ENCODE measurements around the gene HJURP.
"Not testable (repeated sequence)": the region's sequence is repeated elsewhere in the genome, so short reads cannot be mapped to it uniquely, and the experiment has no call there.

Gene HJURP, protein sequence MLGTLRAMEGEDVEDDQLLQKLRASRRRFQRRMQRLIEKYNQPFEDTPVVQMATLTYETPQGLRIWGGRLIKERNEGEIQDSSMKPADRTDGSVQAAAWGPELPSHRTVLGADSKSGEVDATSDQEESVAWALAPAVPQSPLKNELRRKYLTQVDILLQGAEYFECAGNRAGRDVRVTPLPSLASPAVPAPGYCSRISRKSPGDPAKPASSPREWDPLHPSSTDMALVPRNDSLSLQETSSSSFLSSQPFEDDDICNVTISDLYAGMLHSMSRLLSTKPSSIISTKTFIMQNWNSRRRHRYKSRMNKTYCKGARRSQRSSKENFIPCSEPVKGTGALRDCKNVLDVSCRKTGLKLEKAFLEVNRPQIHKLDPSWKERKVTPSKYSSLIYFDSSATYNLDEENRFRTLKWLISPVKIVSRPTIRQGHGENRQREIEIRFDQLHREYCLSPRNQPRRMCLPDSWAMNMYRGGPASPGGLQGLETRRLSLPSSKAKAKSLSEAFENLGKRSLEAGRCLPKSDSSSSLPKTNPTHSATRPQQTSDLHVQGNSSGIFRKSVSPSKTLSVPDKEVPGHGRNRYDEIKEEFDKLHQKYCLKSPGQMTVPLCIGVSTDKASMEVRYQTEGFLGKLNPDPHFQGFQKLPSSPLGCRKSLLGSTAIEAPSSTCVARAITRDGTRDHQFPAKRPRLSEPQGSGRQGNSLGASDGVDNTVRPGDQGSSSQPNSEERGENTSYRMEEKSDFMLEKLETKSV

DNA sequence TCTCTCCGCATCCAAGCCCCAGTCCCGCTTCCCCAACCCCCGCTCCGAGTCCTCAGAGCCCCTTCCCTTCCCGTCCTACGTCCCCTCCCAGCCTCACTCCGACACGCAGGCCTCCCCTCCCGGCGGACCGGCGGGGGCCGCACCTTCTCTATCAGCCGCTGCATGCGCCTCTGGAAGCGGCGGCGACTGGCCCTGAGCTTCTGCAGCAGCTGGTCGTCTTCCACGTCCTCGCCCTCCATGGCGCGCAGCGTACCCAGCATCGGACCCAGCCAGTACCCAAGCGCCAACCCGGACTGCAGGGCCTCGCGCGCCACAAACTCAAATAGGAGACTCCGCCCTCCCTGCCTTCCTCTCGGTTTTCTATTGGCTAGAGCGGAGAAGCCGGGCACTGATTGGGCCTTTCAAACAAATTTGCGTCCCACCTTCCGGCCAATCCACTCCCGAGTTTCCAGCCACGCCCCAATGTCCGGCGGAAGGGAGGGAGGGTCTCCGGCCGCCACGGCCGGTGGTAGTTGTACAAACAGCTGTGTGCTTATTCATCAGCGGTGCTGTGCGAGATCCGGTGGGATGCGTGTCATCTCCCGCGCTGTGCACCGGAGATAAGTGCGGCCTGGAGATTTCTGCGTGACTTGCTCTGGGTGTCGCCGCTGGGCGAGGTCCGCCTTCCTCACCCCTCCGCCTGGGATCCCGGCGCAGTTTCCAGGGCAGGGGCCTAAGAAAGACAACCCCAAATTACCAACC lies at the start of gene HJURP:
HJURP (minus strand) TSS at position 295 of the 741 bp plus-strand sequence; CDS start at position 260, 35 bp downstream.
- DNase-seq (ENCODE audit: low spot score), result peak; percentile 95

DNA sequence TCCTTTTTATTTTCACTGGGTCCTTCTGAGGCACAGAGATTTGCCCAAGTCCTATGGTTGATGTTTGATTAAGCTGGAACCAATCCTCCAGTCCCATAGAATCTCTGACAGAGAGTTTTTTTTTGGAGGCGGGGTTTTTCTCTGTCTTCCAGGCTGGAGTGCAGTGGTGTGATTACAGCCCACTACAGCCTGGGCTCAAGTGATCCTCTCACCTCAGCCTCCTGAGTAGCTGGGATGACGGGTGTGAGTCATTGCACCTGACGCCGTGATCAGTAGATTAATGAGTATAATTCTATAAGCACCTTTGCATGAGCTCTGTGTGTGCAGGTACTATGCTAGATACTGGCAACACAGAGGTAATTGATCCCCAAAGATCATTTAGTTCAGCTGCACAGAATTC lies 47.5 kb upstream of the HJURP start:
- no peak for DNase-seq (ENCODE audit: low spot score)

DNA sequence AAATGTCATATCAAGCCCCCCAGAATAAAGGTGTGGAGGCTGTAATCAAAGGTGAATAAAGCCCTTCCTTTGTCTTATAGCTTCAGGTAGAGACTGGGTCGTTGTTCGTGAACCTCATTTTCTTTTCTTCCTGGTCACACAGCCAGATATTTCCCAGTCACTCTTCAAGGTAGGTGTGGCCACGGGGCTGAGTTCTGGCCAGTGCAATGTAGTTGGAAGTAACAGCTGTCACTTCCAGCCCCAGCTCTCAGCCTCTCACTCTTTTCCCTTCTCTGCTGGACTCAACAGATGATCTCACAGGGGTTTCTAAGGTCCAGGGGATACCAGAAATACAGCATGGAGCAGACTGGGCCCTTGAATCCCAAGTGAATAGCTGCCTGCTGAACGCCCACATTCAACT lies 47.0 kb upstream of the HJURP start:
- no peak for DNase-seq (ENCODE audit: low spot score)

DNA sequence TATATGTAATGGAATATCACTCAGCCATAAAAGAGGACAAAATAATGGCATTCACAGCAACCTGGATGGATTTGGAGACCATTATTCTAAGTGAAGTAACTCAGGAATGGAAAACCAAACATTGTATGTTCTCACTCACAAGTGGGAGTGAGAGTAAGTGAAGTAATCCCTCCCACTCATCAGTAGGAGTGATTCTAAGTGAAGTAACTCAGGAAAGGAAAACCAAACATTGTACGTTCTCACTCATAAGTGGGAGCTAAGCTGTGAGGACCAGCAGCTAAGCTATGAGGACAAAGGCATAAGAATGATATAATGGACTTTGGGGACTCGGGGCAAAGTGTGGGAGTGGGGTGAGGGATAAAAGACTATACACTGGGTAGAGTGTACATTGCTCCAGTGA lies 41.9 kb upstream of the HJURP start:
- not testable (repeated sequence) for DNase-seq (ENCODE audit: low spot score)

DNA sequence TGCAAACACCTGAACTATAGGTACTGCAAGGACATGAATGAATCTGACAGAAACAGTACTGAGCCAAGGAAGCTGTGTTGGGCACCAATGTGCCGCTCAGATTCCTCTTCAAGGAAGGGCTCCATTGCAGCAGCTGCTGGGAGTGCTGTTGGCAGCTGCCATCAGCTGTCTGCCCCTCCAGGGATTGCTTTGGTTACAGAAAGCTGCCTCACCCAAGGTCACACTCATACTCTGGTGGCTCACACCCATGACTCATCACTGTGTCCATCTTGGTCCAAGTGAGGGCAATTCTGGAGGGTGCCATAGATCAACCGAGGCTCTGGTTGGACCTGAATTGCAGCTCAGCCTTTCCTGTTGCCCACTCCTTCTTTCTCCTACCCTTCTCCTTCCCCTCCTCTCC lies 38.5 kb upstream of the HJURP start:
- DNase-seq (ENCODE audit: low spot score), result no peak

DNA sequence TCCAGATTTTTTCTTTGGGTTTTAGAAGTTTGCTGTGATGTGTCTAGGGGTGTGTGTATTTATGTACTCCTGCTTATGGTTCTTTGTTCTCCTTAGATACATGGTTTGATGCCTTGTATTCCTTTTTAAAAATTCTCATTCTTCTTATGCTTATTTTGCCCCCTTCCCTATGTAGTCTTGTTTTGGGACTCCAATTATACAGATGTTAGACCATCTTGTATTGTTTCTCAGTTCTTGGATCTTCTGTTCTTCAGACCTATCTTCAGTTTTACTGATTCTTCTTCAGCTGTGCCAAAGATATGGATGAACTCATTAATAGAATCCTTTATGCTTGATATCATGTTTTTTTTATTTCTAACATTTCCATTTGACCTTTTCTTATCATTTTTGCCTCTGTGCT lies 28.0 kb upstream of the HJURP start:
- no peak for DNase-seq (ENCODE audit: low spot score)

DNA sequence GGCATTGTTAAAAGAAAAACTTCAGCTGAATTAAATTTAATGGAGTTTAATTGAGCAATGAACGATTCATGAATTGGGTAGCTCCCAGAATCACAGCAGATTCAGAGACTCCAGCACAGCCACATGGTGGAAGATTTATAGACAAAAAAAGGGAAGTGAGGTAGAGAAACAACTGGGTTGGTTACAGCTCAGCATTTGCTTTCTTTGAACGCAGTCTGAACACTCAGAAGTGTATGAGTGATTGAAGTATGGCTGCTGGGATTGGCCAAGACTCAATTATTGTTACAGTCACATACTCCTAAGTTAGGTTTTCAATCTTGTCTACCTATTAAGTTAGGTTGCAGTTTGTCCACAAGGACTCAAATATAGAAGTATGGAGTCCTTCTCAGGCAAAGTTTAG lies 17.8 kb upstream of the HJURP start:
- DNase-seq (ENCODE audit: low spot score), result not testable (repeated sequence)

DNA sequence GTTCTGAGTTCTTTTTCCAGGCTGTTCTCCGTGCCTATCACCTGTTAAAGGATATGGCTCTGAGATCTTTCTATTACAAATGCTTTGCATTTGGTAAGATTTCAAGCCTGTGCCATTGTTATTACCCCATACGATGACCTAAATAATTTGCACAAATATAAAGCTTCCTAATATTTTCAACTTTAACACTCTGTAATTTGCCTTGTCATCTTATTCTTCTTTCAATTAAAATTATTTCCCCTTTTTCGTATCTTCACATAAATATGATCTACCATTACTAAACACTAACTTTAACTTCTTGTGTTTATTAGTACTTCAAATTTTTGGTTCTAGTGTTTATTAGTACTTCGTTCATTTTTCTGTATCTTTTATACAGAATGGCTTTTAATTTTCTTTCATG lies 17.1 kb upstream of the HJURP start:
- no peak for DNase-seq (ENCODE audit: low spot score)

DNA sequence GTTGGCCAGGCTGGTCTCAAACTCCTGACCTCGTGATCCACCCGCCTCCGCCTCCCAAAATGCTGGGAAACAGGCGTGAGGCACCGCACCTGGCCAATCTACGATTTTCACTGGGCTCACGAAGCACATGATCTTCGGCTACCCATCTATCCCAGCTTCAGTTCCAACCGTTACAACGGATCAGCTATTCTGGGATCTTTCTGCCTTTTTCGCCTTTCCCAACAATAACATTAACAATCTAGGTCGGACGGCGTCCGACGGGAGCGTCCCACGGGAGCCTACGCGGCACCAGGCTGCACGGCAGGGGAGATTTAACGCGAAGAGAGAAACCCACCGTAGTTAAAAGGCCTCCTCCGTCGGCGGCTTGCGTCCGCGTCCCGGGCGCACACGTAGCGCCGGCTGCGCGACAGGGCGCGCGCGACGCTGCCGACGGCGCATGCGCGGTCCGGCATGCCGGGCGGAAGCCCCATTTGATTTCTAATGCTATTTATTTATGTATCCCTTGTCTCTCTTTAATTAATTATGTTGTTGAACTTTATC lies 13.7 kb upstream of the HJURP start, which contains the start of gene MSL3B:
MSL3B (minus strand) TSS at position 394 of the 540 bp plus-strand sequence.
- no peak for DNase-seq (ENCODE audit: low spot score)

DNA sequence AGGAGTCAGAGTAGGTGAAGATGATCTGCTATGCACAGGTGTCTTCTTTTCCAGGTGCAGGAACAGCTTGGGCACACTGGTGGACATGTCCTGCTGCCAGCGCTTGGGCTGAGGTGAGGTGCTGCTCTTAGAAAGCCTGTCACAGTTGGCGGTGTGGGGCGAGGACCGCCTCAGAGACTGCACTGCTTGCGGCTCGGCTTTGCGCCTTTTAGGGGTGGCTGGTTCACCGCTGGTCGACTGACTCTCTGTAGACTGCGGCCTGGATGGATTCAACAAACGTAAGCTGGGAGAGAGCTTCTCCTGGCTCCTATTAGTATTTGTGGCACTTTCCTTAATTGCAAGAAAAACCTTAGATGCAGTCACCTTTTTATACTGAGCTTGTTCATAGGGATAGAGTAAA lies 12.1 kb upstream of the HJURP start:
- no peak for DNase-seq (ENCODE audit: low spot score)

DNA sequence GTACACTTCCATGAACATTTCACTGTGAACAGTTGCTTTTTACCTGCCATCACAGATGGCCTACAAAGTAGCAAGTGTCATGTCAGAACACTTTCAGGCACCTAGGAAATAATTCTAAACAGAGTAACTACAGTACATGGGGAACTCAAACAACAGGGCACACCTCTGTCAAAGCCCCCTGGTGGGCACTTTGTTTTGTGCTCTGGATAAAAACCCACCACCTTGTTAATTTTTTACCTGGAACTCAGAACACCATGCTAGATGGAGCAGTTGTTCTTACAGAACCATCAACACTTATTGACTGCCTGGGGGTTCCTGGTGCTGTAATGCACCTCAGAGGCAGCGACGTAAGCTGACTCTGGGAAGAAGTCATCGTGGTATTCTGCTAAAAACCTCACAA lies 11.5 kb upstream of the HJURP start:
- DNase-seq (ENCODE audit: low spot score), result no peak

DNA sequence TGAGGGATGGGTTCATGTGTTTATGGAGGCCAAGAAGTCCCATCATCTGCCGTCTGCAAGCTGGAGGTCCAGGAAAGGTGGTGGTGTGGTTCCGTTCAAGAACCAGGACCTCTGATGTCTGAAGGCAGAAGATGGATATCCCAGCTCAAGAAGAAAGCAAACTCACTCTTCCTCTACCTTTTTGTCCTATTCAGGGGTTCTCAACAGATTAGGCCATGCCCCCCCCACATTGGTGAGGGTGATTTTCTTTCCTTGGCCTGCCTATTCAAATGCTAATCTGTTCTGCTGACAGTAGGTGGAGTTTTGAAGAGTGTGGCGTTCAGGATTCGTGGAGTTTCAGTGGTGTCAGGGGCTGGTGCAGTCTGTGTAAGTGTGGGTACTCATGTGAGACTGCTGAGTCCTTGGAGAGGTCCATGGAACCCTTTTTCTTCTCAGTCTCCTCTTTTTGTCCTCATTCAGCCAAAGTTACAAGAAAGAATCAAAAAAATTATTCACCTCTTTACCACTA lies 8.0 kb upstream of the HJURP start:
- no peak for DNase-seq (ENCODE audit: low spot score)

DNA sequence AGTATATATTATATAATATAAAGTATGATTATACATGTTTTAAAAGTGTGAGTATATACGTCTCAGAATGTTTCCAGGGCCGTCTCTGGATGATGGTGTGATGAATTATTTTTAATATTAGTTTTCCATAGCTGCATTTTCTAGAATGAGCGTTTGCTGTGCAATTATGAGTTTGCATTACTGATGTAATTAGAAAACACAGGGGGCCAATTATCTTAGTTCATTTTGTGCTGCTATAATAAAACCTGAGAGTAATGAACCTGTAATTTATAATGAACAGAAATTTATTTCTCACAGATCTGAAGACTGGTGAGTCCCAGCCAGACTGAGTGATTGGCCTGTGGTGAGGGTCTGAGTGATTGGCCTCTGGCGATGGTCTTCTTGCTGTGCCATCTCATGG lies 4.0 kb upstream of the HJURP start:
- no peak for DNase-seq (ENCODE audit: low spot score)

DNA sequence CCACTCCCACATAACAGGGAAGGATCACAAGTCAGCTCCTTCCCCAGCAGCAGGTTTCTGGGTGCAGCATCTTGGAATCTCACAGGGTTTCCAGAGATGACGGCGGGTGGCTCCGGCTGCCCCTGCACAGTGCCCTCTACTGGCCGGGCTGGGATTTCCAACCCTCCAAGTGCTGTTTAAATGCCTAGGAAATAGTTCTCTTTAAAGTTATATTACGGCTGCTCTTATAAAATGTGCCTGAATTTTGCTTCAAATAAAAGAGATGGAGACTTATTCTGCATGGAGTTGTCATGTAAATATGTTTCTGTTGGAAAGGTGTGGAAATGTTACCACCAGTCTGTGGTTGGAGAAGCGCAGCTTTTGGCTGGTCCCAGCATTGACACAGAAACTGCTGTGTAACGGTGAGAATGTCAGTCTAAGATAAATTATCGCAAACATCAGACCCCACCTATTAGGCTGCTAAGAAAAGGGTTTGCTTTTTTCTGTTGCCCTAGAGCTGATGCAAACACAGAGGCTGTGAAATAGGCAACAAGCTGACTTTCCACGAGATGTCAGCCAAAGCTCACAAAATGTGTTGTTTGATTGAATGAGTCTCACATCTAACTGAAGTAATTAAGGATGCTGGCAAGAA lies 3.3 kb upstream of the HJURP start:
- DNase-seq (ENCODE audit: low spot score), result no peak

DNA sequence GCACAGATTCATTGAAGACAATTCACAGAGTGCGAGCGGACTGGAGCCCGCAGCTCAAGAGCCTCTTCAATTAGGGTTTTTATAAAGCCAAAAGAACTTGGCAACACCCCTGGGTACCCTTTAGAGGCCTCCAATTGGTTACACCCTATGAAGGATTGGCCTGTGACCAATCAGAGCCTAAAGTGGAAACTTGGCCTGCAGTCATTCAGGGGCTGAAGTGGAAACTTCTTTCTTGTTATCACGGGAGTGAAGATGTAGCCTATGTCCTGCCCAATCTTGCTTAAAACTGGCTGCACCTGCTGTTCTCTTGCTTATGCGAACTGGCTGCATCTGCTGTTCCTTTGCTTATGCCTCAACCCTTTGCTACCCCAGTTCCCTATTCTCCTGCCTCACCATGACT lies 1.8 kb upstream of the HJURP start:
- DNase-seq (ENCODE audit: low spot score), result no peak

DNA sequence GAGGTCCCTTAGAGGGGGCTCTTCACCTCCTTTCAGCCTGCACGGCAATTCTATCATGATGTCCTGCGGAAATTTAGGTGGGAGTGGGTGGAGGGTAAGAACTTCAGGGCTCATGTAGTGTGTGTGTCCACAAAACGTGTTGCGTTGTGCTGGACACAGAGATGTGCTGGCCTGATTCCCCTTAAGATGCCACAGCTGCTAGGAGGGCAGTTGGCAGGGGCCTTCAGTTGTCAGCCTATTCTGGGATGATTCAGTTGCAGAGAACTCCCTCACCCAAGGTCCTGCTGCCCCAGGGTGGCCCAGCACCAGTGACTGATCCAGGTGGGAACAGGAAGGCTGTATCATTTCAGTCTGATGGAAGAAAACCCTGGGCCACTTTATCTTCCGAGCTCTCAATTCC lies 1.0 kb upstream of the HJURP start:
- no peak for DNase-seq (ENCODE audit: low spot score)

DNA sequence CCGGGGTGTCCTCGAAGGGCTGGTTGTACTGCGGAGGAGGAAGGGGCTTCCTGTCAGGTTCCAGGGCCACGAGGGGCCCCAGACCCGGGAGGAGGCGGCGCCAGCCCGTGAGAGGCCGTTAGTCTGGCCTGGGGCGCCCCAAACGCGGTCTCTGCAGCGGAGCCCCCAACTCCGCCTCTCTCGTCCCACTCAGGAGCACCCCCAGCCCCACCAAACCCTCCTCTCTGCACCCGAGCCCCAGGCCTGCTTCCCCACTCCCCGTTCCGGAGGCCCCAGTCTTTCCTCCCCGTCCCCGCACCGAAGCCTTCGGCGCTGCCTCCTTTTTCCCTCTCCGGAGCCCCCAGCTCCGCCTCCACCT lies 473 bp downstream of the HJURP start:
- no peak for DNase-seq (ENCODE audit: low spot score)

DNA sequence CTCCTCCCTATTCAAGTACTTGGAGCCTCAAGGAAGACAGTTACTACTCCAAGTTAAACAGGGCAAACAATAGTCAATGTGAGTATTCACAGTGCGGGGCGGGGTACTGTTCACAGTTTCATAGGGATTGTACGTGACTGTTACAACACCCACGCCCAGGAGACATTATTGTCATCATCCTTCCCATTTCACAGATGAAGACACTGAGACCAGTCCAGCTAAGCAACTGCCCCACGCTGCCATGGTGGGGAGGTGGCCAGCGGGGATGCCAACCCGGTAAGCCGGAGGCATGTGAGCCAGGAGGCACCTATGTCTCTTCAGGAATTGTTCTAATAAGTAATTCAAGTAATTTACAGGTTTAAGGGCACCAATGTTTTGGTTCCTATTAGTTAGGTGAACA lies 982 bp downstream of the HJURP start:
- DNase-seq (ENCODE audit: low spot score), result no peak

DNA sequence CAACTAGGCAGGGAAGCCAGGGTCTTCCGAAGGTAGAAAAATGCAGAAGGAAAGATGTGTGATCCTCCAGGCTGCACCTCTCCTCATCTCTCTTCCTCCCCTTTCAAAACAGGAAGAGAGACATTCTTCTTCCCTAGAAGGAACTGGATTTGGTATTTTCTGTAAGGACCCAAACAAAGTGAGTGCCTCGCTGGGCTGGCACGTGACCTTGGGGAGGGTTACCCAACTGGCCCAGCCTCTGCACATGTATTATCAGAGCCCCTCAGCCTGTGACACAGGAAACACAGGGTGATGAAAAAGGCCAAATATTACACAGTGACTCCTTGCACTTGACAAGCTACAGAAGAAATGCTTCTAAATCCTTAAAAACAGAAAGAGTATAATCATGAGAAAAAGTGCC lies 2.3 kb downstream of the HJURP start:
- no peak for DNase-seq (ENCODE audit: low spot score)

DNA sequence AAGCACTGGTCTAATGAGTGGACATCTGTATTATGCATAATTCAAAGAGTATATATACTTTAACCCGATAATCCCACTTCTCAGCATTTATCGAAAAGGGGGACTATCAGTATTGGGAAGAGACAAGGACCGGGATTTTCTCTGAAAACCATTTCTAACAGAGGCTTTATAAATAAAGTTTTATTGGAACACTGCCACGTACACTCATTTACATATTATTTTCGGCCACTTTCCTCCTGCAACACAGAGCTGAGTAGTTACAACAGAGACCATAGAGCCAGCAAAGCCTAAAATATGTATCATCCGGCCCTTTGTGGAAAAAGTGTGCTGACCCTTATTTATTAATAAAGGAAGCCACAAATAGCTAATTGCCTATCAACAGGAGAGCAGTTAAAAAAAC lies 3.2 kb downstream of the HJURP start:
- no peak for DNase-seq (ENCODE audit: low spot score)

DNA sequence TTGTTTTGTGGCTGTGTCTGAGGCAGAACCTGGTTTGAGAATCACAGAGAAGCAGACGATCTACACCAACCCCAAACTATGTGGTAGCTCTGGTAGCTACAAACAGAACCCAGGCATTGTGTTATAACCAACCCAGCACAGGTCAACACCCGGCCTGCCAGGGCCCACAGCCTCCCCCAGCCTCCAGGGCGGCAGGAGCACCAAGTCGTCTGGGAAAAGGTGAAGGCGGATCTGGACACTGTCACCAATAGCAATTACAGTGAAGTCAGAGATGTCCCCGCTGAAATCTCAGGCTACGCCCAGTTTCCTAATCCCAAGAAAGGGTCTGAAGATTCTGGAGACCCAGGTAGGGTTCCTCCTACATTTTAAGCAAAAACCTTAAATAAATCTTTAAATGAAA lies 3.6 kb downstream of the HJURP start:
- DNase-seq (ENCODE audit: low spot score), result no peak
